IMR-90 (cell line): ENCODE data around the gene CABP4. TPM values are rescaled to one million over a fixed set of nuclear protein-coding genes. Genes with fewer than 3 reads are reported as not detected.
A peak's percentile ranks its signal among the peaks of the same experiment; 100 is the strongest.

Experiments
- ATAC-seq: fragments of 200-7000 bp; cut with Tn5 transposase; 2 replicates; pipeline ENCODE4 v1.9.1; 2020; ENCODE audit warnings: low read depth, mild to moderate bottlenecking, moderate library complexity
- BruUV-seq: library from RNA; stranded (reverse); fragments of 400-500 nt; replicated peaks from 2 replicates; lab custom pipeline; 2021; lab: Mats Ljungman, UMichigan
- CTCF ChIA-PET: fragments of 300-600 bp; formaldehyde crosslinking; extraction: SDS; loops from one replicate; lab custom pipeline; 2021; ENCODE audit warnings: antibody characterized with exemption; lab: Yijun Ruan, JAX
- POLR2A ChIA-PET: fragments of 300-600 bp; sonication (Branson Sonifier 250); formaldehyde crosslinking; loops from one replicate; lab custom pipeline; 2022; ENCODE audit warnings: antibody characterized with exemption; ENCODE audit not compliant: unreplicated experiment; lab: Charles Lee
- DNase-seq: peaks from one replicate; pipeline ENCODE4 v3.0.0; 2013
- H2AFZ ChIP-seq: replicated peaks from 2 replicates; pipeline ENCODE3; 2013; ENCODE audit warnings: low read length, mild to moderate bottlenecking; ENCODE audit not compliant: poor library complexity
- H2AK5ac ChIP-seq: 2 replicates; pipeline ENCODE4 v1.6.1; 2013; ENCODE audit warnings: low read depth, low read length, inconsistent platforms
- H2AK9ac ChIP-seq: replicated peaks from 2 replicates; pipeline ENCODE3; 2013; ENCODE audit warnings: mild to moderate bottlenecking, low read depth, low read length, moderate library complexity; ENCODE audit not compliant: poor library complexity
- H2BK120ac ChIP-seq: 2 replicates; pipeline ENCODE4 v1.6.1; 2013; ENCODE audit warnings: low read depth, low read length, inconsistent platforms
- H2BK15ac ChIP-seq: 3 replicates; pipeline ENCODE4 v1.6.1; 2013; ENCODE audit warnings: low read depth, low read length, inconsistent platforms
- H2BK20ac ChIP-seq: 2 replicates; pipeline ENCODE4 v1.6.1; 2013; ENCODE audit warnings: low read depth, mild to moderate bottlenecking, inconsistent platforms, low read length, moderate library complexity
- H2BK5ac ChIP-seq: 2 replicates; pipeline ENCODE4 v1.6.1; 2013; ENCODE audit warnings: mild to moderate bottlenecking, low read depth, low read length, inconsistent platforms; ENCODE audit not compliant: poor library complexity, severe bottlenecking
- H3K14ac ChIP-seq: replicated peaks from 2 replicates; pipeline ENCODE4 v1.6.1; 2013; ENCODE audit warnings: low read depth, low read length, inconsistent platforms
- H3K18ac ChIP-seq: 2 replicates; pipeline ENCODE4 v1.6.1; 2013; ENCODE audit warnings: low read depth, low read length, control low read depth
- H3K23ac ChIP-seq: 2 replicates; pipeline ENCODE4 v1.6.1; 2013; ENCODE audit warnings: low read depth, low read length, inconsistent platforms
- H3K27ac ChIP-seq: 2 replicates; pipeline ENCODE4 v1.5.1; 2013; ENCODE audit warnings: mild to moderate bottlenecking, control low read depth, low read length; ENCODE audit not compliant: insufficient read depth
- H3K27me3 ChIP-seq: 2 replicates; pipeline ENCODE4 v1.6.1; 2013; ENCODE audit warnings: low read length; ENCODE audit not compliant: control insufficient read depth, insufficient read depth
- H3K36me3 ChIP-seq: 2 replicates; pipeline ENCODE4 v1.6.1; 2013; ENCODE audit warnings: low read length, mixed read lengths; ENCODE audit not compliant: control insufficient read depth, insufficient read depth
- H3K4ac ChIP-seq: 2 replicates; pipeline ENCODE4 v1.6.1; 2013; ENCODE audit warnings: low read depth, low read length, inconsistent platforms
- H3K4me1 ChIP-seq: 2 replicates; pipeline ENCODE4 v1.6.1; 2013; ENCODE audit warnings: low read length, mixed read lengths; ENCODE audit not compliant: control insufficient read depth, insufficient read depth
- H3K4me2 ChIP-seq: 2 replicates; pipeline ENCODE4 v1.6.1; 2013; ENCODE audit warnings: low read depth, mild to moderate bottlenecking, control low read depth, low read length, moderate library complexity
- H3K4me3 ChIP-seq: 2 replicates; pipeline ENCODE4 v1.5.1; 2013; ENCODE audit warnings: low read depth, mild to moderate bottlenecking, control low read depth, low read length, moderate library complexity; ENCODE audit not compliant: insufficient read depth
- H3K56ac ChIP-seq: 2 replicates; pipeline ENCODE4 v1.6.1; 2013; ENCODE audit warnings: low read length, inconsistent platforms; ENCODE audit not compliant: insufficient read depth; ENCODE audit errors: extremely low read depth
- H3K79me1 ChIP-seq, 2 experiments: 2 replicates each; pipeline ENCODE4 v1.6.1; 2013; ENCODE audit warnings: low read length in 2 of 2, inconsistent platforms in 1 of 2, low read depth in 1 of 2
- H3K9ac ChIP-seq: 2 replicates; pipeline ENCODE4 v1.6.1; 2013; ENCODE audit warnings: low read depth, low read length, control low read depth
- H3K9me1 ChIP-seq: 2 replicates; pipeline ENCODE4 v1.6.1; 2013; ENCODE audit warnings: low read length, inconsistent platforms; ENCODE audit not compliant: insufficient read depth
- H3K9me3 ChIP-seq: 2 replicates; pipeline ENCODE4 v1.6.1; 2013; ENCODE audit warnings: low read length; ENCODE audit not compliant: control insufficient read depth, insufficient read depth
- H4K20me1 ChIP-seq: 2 replicates; pipeline ENCODE4 v1.6.1; 2013; ENCODE audit warnings: low read length, inconsistent platforms; ENCODE audit not compliant: insufficient read depth
- H4K5ac ChIP-seq: 2 replicates; pipeline ENCODE4 v1.6.1; 2013; ENCODE audit warnings: mild to moderate bottlenecking, low read depth, low read length, control low read depth
- H4K8ac ChIP-seq, 2 experiments: 2 replicates each; pipeline ENCODE4 v1.6.1; 2013; ENCODE audit warnings: low read depth in 2 of 2, low read length in 2 of 2, control low read depth in 1 of 2, inconsistent platforms in 1 of 2
- H4K91ac ChIP-seq: 2 replicates; pipeline ENCODE4 v1.6.1; 2013; ENCODE audit warnings: low read depth, low read length, inconsistent platforms; ENCODE audit not compliant: insufficient read depth
- BHLHE40 ChIP-seq: fragments of 150-350 bp; IDR thresholded peaks from 2 replicates; pipeline ENCODE4 v1.6.1; 2016; ENCODE audit warnings: mild to moderate bottlenecking, low read depth, low read length
- CEBPB ChIP-seq: IDR thresholded peaks from 2 replicates; pipeline ENCODE4 v1.6.1; 2012; ENCODE audit warnings: low read depth, low read length, improper control_type of control experiment
- CHD1 ChIP-seq: IDR thresholded peaks from 2 replicates; pipeline ENCODE4 v1.6.1; 2012; ENCODE audit warnings: low read depth, low read length, improper control_type of control experiment
- FOS ChIP-seq: fragments of 150-350 bp; IDR thresholded peaks from 2 replicates; pipeline ENCODE4 v1.6.1; 2016; ENCODE audit warnings: low read depth, low read length
- MAZ ChIP-seq: IDR thresholded peaks from 2 replicates; pipeline ENCODE4 v1.6.1; 2012; ENCODE audit warnings: low read depth, mild to moderate bottlenecking, low read length, improper control_type of control experiment, moderate library complexity, borderline replicate concordance
- MXI1 ChIP-seq: IDR thresholded peaks from 2 replicates; pipeline ENCODE4 v1.6.1; 2012; ENCODE audit warnings: low read depth, mild to moderate bottlenecking, low read length, moderate library complexity, borderline replicate concordance
- RAD21 ChIP-seq: IDR thresholded peaks from 2 replicates; pipeline ENCODE4 v1.6.1; 2012; ENCODE audit warnings: low read length, improper control_type of control experiment
- RCOR1 ChIP-seq: IDR thresholded peaks from 2 replicates; pipeline ENCODE4 v1.6.1; 2012; ENCODE audit warnings: mild to moderate bottlenecking, low read length, improper control_type of control experiment; ENCODE audit not compliant: insufficient replicate concordance
- RFX5 ChIP-seq: IDR thresholded peaks from 2 replicates; pipeline ENCODE4 v1.8.0; 2012; ENCODE audit warnings: low read depth, mild to moderate bottlenecking, low read length, moderate library complexity
- WGBS, 2 experiments: methylation state at CpG; one replicate each; pipeline versions ENCODE4 v1.1.5 to v1.1.7; 2013; ENCODE audit warnings: missing lambda C conversion rate in 2 of 2; ENCODE audit not compliant: insufficient read length in 1 of 2; ENCODE audit errors: extremely low coverage in 2 of 2; 5-methylcytosine and 5-hydroxymethylcytosine counted together
- dilution Hi-C: fragments of 300-500 bp; cut with HindIII; formaldehyde crosslinking; loops from one replicate; pipeline ENCODE4 v1.14.3; 2018; ENCODE audit warnings: low sequenced_read_pairs; ENCODE audit not compliant: unreplicated experiment
- in situ Hi-C: fragments of 300-500 bp; cut with MboI; formaldehyde crosslinking; loops from 3 replicates; pipeline ENCODE4 v1.14.3; 2019; ENCODE audit warnings: low sequenced_read_pairs, inconsistent platforms, mixed read lengths
- intact Hi-C: fragments of 100-400 bp; cut with micrococcal nuclease; formaldehyde crosslinking; loops from 2 replicates; pipeline ENCODE4 v1.10.0; 2022
- polyA plus RNA-seq, 3 experiments: library from polyadenylated mRNA; depleted of rRNA; stranded (reverse); fragments of >200 nt; gene quantifications; 2 replicates each; pipeline ENCODE4 v1.2.3, GENCODE V29; 2012; ENCODE audit warnings: low replicate concordance in 1 of 3
- total RNA-seq: library from RNA; depleted of rRNA; stranded (reverse); fragments of >200 nt; gene quantifications from 2 replicates; pipeline ENCODE4 v1.2.3, GENCODE V29; 2012
- TF ChIP-seq, protein P1 (sequence below): fragments of 150-350 bp; IDR thresholded peaks from 2 replicates; pipeline ENCODE4 v1.6.1; 2017; ENCODE audit warnings: mild to moderate bottlenecking, antibody characterized with exemption, low read length, low read depth
- TF ChIP-seq, protein P2 (sequence below): conservative IDR thresholded peaks from 2 replicates; pipeline ENCODE4 v1.5.1; 2012; ENCODE audit warnings: mild to moderate bottlenecking, low read depth, low read length, improper control_type of control experiment

Gene CABP4
- total and polyA plus RNA-seq, 2 of the 4 experiments (the other 2 are of a cell fraction) = not detected

DNA sequence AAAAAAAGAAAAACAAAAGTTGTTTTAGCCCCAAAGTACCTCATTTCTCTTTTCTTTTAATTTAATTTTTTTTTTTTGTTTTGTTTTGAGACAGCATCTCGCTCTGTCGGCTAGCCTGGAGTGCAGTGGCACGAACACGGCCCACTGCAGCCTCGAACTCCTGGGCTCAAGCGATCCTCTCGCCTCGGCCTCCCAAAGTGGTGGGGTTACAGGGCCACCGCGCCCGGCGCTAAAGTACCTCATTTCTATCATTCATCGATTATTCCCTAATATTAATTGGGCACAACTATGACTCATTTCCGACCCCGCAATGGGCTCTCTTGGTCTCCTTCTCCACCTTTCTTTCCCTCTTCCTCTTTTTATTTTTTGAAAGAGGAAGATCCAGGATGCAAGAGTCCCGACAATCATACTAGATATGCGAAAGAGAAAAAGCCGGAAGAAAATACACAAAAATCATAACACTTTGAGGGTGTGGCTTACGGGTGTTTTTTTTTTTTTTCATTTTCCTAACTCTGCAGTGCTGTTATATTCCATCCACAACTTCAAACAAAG lies 27.2 kb downstream of the CABP4 start:
- peak overlapping the region; percentile 95 for H2AFZ ChIP-seq
- no peak overlapping the region for H3K18ac ChIP-seq
- no peak overlapping the region for H3K23ac ChIP-seq
- H3K9ac ChIP-seq = peak overlapping the region; percentile 57
- H2BK120ac ChIP-seq = 0 out of 2 replicates have a peak overlapping the region, but pooled peaks have one; percentile 16
- peak overlapping the region; percentile 85 for H2AK9ac ChIP-seq
- dilution Hi-C loops = no loop called here
- POLR2A ChIA-PET = no interaction called here
- H3K27me3 ChIP-seq = no peaks in the 10 kb centered on the region
- H4K20me1 ChIP-seq = no peaks in the 10 kb centered on the region; the same call in 1 of the 2 replicates
- H3K4me3 ChIP-seq = peak overlapping the region; percentile 49
- H2BK20ac ChIP-seq = no peak overlapping the region
- H3K56ac ChIP-seq = peak overlapping the region; percentile 52; the same call in 1 of the 2 replicates
- peak overlapping the region; percentile 81; the same call in 1 of the 2 replicates for H3K14ac ChIP-seq
- no peak overlapping the region for H2AK5ac ChIP-seq
- in situ Hi-C loops = no loop called here
- peak overlapping the region; percentile 45 for H3K27ac ChIP-seq
- H3K9me3 ChIP-seq = no peaks in the 10 kb centered on the region
- peak overlapping the region; percentile 62 for H3K4me2 ChIP-seq
- intact Hi-C loops = loop anchor here (5.0 kb wide), 1 partner anchor 60 kb away; no protein-coding TSS in a partner anchor
- WGBS, 2 experiments = no CpG with 5 or more reads among the region's 19 CpGs
- BruUV-seq = no TSS peak
- peak overlapping the region; percentile 47 for H2BK5ac ChIP-seq
- peak overlapping the region; percentile 89 to 98 for H4K8ac ChIP-seq
- CTCF ChIA-PET = no interaction called here
- peaks cover 3% of the 10 kb centered on the region for H3K36me3 ChIP-seq
- peaks cover 3% of the 10 kb centered on the region; the same call in 1 of the 2 replicates for H3K4me1 ChIP-seq
- DNase-seq = no peak
- peaks cover 14 to 38% of the 10 kb centered on the region in 2 experiments for H3K79me1 ChIP-seq
- H4K91ac ChIP-seq = peak overlapping the region; percentile 51; the same call in 1 of the 2 replicates
- H2BK15ac ChIP-seq = no peak overlapping the region
- peak overlapping the region; percentile 75; the same call in 1 of the 2 replicates for H3K4ac ChIP-seq
- peaks cover 15% of the 10 kb centered on the region for H3K9me1 ChIP-seq
- H4K5ac ChIP-seq = peak overlapping the region; percentile 40
- TF ChIP-seq, protein P1, sequence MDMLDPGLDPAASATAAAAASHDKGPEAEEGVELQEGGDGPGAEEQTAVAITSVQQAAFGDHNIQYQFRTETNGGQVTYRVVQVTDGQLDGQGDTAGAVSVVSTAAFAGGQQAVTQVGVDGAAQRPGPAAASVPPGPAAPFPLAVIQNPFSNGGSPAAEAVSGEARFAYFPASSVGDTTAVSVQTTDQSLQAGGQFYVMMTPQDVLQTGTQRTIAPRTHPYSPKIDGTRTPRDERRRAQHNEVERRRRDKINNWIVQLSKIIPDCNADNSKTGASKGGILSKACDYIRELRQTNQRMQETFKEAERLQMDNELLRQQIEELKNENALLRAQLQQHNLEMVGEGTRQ = no peak
- TF ChIP-seq RCOR1 (no peak), CEBPB (no peak), RAD21 (no peak), BHLHE40 (no peak), FOS (no peak), RFX5 (no peak), MXI1 (no peak), CHD1 (no peak), MAZ (no peak)
- TF ChIP-seq, protein P2, sequence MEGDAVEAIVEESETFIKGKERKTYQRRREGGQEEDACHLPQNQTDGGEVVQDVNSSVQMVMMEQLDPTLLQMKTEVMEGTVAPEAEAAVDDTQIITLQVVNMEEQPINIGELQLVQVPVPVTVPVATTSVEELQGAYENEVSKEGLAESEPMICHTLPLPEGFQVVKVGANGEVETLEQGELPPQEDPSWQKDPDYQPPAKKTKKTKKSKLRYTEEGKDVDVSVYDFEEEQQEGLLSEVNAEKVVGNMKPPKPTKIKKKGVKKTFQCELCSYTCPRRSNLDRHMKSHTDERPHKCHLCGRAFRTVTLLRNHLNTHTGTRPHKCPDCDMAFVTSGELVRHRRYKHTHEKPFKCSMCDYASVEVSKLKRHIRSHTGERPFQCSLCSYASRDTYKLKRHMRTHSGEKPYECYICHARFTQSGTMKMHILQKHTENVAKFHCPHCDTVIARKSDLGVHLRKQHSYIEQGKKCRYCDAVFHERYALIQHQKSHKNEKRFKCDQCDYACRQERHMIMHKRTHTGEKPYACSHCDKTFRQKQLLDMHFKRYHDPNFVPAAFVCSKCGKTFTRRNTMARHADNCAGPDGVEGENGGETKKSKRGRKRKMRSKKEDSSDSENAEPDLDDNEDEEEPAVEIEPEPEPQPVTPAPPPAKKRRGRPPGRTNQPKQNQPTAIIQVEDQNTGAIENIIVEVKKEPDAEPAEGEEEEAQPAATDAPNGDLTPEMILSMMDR = no peak
- ATAC-seq = peak; percentile 19
